Glomerular endothelial cell (primary cell): Measurements from ENCODE around the gene RPS6KA2. TPM values are rescaled to one million over a fixed set of nuclear protein-coding genes. Genes with fewer than 3 reads are reported as not detected.
A peak's percentile ranks its signal among the peaks of the same experiment; 100 is the strongest.

ENCODE experiments used
- DNase-seq: peaks from one replicate; pipeline ENCODE4 v3.0.0-alpha.2; 2011; ENCODE audit warnings: low read depth, low spot score; ENCODE audit errors: extremely low read depth
- total RNA-seq: library from RNA; depleted of rRNA; stranded (reverse); fragments of >200 nt; gene quantifications from 2 replicates; pipeline ENCODE4 v1.2.3, GENCODE V29; 2015

Gene RPS6KA2
- total RNA-seq, 1 donor from 2014 or later, result 249 TPM

DNA sequence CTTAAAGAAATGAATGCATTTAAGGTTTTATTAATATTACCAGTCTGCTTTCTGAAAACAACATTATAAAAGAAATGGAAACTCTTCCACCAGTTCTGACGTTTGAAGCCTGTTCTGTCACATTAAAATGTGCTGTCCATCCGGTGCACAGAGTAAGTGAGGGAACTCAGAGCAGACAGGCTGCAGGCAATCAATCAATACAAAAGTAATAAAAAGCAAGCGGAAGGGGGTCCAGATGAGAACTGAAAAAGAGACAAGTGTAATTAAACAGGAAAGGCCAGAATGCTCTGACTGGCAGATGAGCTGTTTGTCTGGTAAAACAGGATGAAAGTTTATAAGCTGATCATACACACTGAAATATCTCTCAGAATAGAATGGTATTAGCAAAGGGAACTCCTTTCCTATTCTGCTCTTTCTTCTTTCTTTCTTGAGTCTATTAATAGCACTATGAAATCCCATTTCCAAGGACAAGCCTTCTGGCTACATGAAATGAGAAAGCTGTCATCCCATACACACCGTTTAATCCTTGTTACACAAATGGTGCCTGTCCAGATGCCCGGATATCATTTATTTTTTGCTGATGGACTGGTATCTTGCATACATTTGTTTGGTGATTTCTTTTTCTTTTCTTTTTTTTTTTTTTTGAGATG, 134.8 kb downstream of the RPS6KA2 start:
- DNase-seq, result no peak

DNA sequence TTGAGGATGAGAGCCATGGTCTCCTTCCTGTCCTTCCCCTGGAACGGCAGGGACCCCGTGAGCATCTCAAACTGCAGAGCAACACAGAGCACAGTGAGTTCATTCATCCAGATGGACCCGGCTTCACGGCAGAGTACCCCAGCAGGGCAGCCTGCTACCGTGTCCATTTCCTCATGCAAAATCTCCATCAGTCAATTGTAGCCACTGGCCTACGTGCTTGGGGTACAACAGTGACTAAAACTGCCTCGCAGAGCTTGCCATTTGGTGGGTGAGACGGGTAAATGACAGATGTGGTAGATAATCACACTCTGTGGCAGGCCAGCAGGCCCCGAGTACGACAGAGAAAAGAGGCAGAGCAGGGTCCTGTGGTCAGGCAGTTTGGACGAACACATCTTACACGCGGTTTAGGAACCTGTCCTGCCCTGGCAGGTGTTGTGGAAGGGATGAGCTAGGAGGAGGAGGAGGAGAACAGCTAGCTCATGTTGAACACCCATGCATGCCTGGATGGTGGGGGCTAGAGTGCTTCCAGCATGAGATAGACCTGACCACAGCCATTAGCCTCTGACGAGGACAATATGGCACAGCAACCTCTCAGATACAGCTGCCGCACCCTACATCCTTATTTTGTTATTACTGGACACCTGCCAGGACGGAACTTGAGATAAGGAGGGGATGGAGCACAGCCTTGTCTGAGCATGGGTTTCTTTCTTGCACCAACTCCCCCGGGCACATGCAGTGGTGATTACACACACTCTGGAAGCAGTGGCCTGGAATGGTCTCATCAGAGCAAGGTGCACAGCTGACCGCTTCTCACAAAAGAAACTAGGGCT, 136.2 kb downstream of the RPS6KA2 start:
- DNase-seq, result peak; percentile 41

DNA sequence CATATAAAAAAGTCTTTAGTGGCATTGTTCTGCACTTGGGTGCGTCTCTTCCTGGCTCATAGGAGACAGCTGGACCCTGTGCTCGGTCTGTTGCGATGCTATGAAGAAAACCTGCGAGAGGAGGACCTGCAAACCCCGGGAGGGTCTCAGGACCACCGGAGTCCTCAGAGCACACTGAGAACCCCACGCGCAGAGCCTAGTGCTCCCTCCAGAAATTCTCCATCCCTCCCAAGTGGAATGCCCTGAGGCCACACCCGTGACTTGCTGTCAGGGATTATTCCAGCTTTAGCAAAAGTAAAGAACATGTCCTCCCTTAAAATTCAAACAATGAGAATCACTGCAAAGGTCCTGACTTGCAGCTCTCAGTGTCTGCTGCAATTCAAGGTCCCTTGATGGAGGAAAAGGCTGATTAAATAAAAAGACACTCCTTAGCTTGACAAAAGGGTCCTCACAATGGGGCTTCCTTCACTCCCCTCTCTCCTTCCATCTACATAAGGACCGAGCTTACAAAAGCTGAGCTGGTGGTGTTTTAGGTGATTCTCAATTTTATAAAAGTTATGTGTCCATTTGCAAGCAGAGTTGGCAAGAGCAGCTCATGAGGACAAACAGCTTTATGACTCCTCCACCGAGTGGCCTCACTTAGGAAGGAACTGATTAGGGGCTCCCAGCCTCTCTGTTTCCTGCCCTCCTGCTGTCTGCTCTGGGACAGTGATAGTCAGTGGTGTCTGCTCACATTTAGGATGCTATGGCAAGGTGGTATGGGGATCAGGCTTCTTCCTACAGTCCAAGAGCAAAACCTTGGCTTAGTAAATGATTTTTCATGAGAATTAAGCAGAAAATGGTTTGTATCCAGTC, 137.5 kb downstream of the RPS6KA2 start:
- DNase-seq, result no peak

DNA sequence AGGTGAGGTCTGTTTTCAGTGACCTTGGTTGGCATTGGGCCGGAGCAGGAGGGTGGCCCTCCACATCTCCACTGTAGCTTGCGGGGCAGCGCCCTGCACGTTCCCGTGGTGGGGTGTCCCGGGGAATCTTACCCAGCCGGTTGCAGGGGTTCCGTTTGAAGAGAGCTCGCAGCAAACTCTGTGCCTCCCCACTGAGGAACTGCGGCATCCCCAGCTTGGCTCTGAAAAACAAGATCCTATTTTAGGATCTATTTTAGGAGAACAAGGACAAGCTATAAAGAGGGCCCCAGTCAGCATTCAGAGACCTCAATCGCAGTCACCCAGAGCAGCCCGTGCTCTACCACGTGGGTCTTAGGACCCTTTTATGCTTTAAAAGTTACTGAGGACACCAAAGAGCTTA, 138.3 kb downstream of the RPS6KA2 start:
- no peak for DNase-seq

DNA sequence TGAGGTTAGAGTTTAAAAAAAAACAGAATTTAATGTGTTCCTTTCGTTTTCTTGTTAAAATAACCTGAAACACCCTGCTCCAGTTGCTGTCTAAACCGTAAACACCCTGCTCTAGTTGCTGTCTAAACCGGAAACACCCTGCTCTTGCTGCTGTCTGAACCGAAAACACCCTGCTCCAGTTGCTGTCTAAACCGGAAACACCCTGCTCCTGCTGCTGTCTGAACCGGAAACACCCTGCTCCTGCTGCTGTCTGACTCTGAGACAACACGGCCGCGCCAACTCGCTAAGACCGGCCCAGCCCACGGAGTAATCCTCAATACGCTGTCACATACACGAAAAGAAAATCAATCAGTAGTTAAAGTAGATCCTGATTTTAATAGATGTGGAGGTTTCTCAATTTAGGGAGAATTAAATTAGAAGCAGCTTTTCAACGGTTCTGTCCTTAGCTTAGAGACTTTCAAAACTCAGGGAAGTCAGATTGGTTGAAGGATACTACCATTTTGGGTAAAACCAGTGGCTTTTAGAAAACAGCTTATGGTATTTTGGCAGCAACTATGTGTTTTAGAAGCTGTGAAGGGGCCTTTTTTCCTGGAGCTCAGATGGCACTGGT, 138.9 kb downstream of the RPS6KA2 start:
- peak; percentile 90 for DNase-seq

DNA sequence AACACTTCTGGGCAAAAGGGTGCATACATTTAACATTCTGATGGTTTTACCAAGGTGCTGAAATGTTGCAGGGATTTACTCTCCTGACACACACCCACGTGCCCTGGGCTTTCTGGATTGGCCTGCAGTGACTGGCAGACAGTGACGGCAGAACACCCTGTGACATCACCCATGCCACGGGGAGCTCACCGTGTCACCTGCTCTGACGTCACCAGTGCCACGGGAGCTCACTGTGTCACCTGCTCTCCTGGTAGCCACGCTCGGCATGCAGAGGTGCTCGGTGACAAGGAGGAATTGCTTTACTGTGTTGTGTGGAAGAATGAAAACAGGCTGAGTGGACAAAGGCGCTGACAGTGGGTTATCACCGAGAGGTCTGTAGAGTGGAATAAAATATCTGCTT, 139.9 kb downstream of the RPS6KA2 start:
- no peak for DNase-seq

DNA sequence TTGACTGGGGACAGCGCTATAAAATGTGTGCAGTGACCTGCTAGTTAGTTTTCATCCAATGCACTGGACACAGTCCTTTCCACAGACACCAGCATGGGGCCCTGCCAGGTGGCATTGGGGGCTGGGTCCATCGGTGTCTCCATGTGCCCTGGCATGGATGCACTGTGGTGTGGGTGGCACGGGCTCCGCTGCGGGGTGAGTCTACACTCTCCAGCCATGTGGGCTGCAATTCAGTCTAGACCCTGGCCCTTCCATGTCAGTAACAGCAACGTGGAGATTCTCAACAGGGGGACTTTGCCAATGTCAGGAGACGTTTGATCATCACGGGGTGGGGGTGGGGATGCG, 140.5 kb downstream of the RPS6KA2 start:
- no peak for DNase-seq

DNA sequence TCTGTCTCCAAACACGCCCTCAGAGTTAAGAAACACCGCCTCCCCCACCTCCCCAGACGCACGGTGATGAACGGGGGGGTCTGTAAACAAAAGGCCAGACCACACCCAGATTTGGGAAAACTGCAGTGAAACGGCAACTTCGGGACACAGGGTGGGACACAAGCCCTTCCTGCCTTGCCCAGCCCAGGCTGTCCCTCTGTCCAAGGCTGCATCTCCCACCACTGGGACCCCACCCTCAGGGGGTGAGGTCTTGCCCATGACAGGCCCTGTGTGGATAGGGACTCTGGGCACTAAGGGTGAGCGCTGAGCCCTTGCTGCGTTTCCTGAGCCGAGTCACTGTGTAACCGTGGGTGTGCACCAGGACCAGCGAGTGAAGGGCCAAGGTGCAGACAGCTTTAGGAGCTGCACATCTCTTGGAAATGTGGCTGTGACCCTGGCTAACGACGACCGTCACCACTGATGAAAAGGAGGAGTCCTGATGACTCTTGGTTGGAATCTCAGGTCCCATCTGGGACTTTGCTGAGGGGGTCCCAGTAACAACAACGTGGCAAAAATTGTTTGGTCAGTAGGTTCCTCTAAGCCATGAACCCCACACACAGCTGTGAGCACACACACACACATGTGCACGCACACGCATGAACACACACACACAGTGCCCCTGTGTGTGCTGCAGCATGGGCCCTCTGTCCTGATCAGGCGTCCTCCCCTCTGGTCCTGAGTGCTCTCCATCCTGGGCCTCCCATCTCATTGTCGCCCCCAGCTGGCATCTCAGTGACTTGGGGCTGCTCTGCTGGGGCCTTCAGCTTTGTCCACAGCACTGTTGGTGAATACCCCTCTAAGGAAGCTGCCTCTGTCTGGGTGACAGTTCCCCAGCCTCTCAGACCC, 141.2 kb downstream of the RPS6KA2 start:
- no peak for DNase-seq

DNA sequence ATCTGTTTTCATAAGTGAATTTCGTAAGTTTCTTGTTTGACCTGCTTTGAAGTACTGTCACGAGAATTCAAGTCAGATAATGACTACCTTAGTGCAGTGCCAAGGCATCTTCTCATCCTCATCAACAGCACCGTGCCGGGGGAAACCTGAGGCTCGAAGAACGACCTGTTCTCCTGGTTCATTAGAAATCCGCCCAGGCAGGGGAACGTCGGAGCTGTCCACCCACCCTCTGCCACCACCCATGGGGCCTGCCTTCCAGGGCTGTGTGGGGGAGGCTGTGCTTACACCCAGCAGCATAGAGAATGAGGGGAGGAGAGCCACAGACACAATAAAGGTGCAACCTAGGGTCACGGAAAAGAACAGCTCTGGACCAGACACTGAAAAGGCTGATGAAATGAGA, 142.2 kb downstream of the RPS6KA2 start:
- no peak for DNase-seq

DNA sequence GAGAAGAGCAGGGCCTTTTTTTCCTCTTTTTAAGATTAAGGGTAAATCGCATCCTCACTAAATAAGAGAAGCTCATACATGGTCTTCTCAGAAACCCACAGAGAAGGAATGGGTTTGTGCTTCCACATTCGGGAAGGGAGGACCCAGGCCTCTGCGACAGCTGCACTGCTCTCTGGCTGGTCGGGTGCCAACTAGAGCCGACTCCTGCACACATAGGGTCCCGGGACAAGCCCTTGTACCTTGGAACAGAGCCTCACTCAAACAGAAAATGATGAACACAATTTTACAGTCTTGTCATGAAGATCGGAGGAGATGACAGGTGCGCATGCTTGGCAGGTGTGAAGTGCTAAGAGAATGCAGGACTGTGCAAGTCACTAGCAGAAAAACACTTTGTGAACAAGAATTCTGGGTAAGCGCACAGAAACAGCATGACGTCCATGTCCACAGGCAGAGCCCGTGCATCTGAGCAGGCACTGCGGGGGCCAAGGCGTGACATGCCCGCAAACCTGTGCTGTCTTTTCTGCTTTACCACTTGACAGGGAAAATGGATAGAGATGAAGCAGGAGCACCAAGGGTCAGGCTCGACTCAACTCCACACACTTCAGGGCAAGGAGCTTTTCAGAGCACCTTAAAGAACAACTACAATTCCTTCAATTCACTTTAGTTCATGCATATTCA, 143.3 kb downstream of the RPS6KA2 start:
- DNase-seq, result no peak

DNA sequence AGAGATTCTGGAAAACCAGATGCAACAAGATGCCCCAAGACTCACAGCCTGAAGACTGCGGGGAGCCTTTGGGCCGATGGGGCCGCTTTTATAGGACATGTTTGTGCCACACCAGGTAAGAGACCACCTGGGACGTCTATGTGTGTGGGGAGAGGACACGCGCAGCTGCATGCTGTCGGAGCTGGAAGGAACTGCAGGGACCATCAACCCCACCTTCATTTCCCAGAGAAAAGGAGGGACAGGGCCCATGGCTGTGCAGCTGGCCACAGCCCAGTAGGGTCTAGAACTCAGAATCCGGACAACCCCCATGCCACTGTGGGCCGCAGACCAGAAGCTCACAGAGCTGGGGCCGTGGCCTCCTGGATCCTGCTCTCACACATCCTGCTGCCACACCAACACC, 144.0 kb downstream of the RPS6KA2 start:
- DNase-seq, result no peak

DNA sequence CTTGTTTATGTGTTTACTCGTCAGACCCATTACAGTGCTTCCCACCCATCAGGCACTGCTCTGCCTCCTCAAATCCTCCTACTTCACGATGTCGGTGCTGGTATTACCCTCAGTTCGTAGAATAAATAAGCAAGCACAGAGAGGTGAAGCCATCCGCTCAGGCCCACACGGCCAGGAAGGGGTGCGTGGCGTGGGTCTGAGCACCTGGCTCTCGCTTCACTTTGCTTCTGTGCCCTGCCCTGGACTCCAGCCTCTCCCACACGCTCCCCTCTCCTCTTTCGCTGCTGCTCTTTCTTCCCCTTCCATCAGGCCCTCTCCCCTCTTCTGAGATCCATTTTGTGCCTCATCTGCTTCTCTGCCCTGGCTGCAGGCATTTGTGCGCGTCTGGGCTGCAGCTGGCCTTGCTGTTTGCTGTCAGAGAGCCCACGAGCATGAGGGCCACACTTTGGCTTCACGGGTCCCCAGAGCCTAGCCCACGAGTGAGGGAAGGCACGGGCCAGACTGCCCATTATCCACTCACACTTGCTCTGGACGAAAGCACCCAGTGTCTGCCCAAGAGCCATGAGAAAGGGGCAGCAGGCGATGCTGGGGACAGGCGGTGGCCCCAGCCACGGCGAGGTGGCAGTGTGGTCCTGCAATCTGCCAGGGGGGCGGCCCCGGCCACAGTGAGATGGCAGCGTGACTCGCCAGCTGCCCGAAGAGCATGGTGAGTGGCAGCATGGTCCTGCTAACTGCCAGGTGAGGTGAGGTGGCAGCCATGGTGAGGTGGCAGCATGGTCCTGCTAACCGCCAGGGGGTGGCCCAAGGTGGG, 148.1 kb downstream of the RPS6KA2 start:
- DNase-seq, result no peak

DNA sequence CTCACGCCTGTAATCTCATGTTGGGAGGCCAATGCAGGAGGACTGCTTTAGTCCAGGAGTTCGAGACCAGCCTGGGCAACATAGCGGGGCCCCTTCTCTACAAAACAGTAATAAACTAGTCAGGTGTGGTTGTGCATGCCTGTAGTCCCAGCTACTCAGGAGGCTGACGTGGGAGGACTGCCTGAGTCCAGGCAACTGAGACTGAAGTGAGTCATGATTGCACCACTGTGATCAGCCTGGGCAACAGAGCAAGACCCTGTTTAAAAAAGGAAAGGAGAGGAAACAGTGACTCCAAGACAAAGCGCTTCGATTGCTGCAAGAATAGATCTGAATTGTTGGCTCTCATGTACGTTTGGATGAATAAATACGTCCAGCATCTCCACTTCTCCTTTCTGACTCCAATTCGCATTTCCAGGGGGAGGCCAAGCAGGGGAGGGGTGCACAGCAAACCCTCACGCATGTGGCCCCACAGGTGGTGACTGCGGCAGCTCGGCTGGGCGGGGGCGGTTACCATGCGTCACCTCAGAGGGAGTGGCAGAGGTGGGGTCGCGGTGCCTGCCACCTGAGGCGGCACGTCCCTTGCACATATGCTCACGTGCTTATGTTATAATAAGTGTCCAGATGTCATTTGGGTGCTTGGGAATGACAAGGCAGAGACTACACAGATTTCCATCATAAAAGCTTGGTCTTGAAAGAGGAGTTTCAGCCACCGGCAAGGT, 149.2 kb downstream of the RPS6KA2 start:
- DNase-seq, result no peak

DNA sequence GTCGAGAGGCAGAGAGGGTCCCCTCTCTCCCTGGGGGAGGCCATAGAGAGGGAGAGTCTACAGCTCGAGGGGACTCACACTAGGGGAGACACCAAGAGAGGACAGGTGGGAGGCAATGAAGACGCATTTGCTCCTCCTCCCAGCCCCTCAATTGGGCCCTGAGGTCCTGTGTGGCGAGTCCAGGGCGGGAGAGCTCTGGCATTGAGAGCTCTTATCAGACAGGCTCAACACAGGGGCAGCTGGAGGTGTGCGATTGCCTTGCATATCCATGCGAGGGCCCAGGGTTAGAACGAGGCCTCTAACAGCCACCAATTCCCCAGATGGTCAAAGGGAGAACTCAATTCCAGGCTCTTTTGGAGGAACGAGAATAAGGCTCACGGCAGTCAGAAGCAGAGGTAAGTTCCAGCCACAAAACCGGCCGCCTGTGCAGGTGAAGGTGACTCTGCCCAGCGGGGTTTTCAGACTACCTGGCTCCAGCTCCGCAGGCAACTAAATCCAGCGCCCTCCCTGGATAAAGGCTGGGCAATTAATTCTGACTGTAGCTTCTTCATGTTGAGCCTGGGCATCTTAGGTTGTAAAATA, 150.3 kb downstream of the RPS6KA2 start:
- no peak for DNase-seq

DNA sequence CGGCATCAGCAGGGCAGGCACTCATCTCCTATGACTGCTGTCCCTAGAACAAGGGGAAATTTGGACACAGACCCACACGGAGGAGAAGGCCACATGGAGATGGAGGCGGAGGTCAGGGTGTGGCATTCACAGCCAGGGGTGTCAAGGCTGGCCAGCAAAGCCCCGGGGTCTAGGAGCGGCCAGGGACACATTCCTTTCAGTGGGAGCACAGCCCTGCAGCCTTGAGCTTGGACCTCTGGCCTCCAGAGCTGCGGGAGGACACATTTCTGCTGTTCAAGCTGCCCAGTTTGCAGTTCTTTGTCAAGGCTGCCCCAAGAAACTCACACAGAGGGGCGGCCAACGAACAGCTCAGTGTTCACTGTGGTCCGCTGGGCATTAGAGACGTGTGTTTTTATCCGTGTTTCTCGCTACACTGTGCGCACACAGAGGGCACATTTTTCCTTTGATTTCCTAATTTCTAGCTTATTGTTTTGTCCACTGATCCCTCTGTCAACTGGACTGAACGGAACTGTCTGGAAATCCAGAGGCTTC, 150.9 kb downstream of the RPS6KA2 start:
- DNase-seq, result no peak

DNA sequence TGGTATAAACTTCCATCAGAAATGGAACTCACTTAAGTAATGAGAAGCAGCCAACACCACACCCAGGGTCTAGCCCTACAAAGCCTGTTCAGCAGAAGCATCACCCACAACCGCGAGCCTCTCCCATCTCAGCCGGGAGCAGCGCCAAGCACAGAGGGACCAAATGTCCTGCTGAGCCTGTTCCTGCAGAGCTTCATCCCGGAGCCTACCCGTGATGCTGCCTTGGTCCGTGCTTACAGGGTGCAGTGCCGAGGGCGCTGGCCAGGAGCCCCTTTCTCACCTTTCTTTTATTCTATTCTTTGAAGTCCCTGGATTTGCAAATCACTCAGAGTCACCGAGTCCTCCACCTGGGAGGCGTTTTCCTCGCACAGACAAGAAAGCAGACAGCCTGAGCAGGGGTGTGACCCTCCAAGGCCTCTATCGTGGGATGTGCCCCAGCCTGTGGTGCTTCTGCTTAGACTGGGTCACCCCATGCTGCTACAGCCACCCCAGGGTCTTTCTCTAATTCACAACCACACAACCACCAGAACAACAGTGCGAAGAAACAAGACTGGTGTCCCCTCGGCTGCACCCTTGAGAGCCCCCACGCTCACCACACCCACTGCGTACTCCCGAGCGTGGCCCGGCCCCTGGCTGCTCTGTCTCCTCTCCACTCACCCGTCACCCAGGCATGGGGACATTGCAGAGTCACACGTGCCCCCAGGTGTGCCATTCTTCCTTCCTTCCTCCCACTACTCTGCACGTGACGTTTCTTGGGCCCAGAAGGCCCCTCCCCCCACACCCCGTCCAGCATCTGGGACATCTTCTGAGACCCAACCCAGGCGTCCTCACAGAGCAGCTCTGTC, 152.1 kb downstream of the RPS6KA2 start:
- no peak for DNase-seq
